C4-2B (cell line): ENCODE results near the gene IFT20.
"Not testable (repeated sequence)": the region's sequence is repeated elsewhere in the genome, so short reads cannot be mapped to it uniquely, and the experiment has no call there.

Experiments used
- H3K27ac ChIP-seq: fragments of 450-650 bp; 2 replicates; pipeline ENCODE4 v1.5.1; 2017
- CTCF ChIP-seq: fragments of 450-650 bp; conservative IDR thresholded peaks from 2 replicates; pipeline ENCODE4 v1.5.1; 2017; ENCODE audit warnings: mild to moderate bottlenecking
- ZFX ChIP-seq: fragments of 450-650 bp; IDR thresholded peaks from 2 replicates; pipeline ENCODE4 v1.6.1; 2017

Gene IFT20

GRCh38 chr17:28293994-28294393, 41.3 kb downstream of the IFT20 start:
- no peak overlapping the region for H3K27ac ChIP-seq
- TF ChIP-seq CTCF (no peak), ZFX (no peak)

GRCh38 chr17:28292878-28293277, 42.4 kb downstream of the IFT20 start:
- not testable (repeated sequence) for H3K27ac ChIP-seq

GRCh38 chr17:28291780-28292330, 43.4 kb downstream of the IFT20 start:
- H3K27ac ChIP-seq: no peak overlapping the region

GRCh38 chr17:28290703-28291102, 44.6 kb downstream of the IFT20 start:
- H3K27ac ChIP-seq: no peak overlapping the region
- TF ChIP-seq ZFX: no peak
- TF ChIP-seq CTCF: no peak

More at GRCh38 chr17:28291780-28292330, 43.4 kb downstream of the IFT20 start:
- no peak for TF ChIP-seq CTCF
- no peak for TF ChIP-seq ZFX

- no peak overlapping the region for H3K27ac ChIP-seq
- TF ChIP-seq CTCF: no peak
- no peak for TF ChIP-seq ZFX
Observed at GRCh38 chr17:28285965-28286364, 49.3 kb downstream of the IFT20 start.

- no peak overlapping the region for H3K27ac ChIP-seq
- TF ChIP-seq ZFX: no peak
- no peak for TF ChIP-seq CTCF
Observed at GRCh38 chr17:28282596-28282995, 52.7 kb downstream of the IFT20 start.

GRCh38 chr17:28280826-28281225, 54.4 kb downstream of the IFT20 start:
- no peak for TF ChIP-seq CTCF
- TF ChIP-seq ZFX: no peak
- H3K27ac ChIP-seq: no peak overlapping the region

- H3K27ac ChIP-seq: no peak overlapping the region
- no peak for TF ChIP-seq ZFX
- TF ChIP-seq CTCF: no peak
Observed at GRCh38 chr17:28279411-28279810, 55.9 kb downstream of the IFT20 start.
